Glutamatergic neuron (in vitro differentiated cells): Measurements from ENCODE around the gene FGD4. TPM values are rescaled to one million over a fixed set of nuclear protein-coding genes. Genes with fewer than 3 reads are reported as not detected.

ENCODE experiments used
- DNase-seq: peaks from one replicate; pipeline ENCODE4 v3.0.0; 2022
- H3K27ac Mint-ChIP-seq: one replicate; pipeline ENCODE4 v1.8.0; 2020; ENCODE audit warnings: mild to moderate bottlenecking, mixed read lengths, inconsistent platforms; ENCODE audit not compliant: unreplicated experiment
- H3K27me3 Mint-ChIP-seq: one replicate; pipeline ENCODE4 v1.8.0; 2020; ENCODE audit warnings: mild to moderate bottlenecking, moderate library complexity, mixed read lengths, inconsistent platforms; ENCODE audit not compliant: unreplicated experiment
- H3K36me3 Mint-ChIP-seq: one replicate; pipeline ENCODE4 v1.8.0; 2020; ENCODE audit warnings: mild to moderate bottlenecking, mixed read lengths, inconsistent platforms; ENCODE audit not compliant: unreplicated experiment
- H3K4me1 Mint-ChIP-seq: one replicate; pipeline ENCODE4 v1.8.0; 2020; ENCODE audit warnings: mild to moderate bottlenecking, low read depth, mixed read lengths, inconsistent platforms; ENCODE audit not compliant: unreplicated experiment
- H3K4me3 Mint-ChIP-seq: one replicate; pipeline ENCODE4 v1.8.0; 2020; ENCODE audit warnings: mild to moderate bottlenecking, mixed read lengths, inconsistent platforms; ENCODE audit not compliant: unreplicated experiment
- H3K9me3 Mint-ChIP-seq: one replicate; pipeline ENCODE4 v1.8.0; 2020; ENCODE audit warnings: mild to moderate bottlenecking, moderate library complexity, mixed read lengths, inconsistent platforms; ENCODE audit not compliant: unreplicated experiment
- total RNA-seq: library from RNA; stranded (reverse); fragmentation: NEBNext Ultra II Directional; extraction: Animal tissue kit (Norgen Biotek cat#: 25700); gene quantifications from one replicate; pipeline ENCODE4 v1.2.1, GENCODE V29; 2021; ENCODE audit not compliant: unreplicated experiment
- TF ChIP-seq, protein P1 (sequence below): fragments of 200-600 bp; sonication (generic); IDR thresholded peaks from one replicate; pipeline ENCODE4 v1.5.0; 2021; ENCODE audit not compliant: partially characterized antibody, unreplicated experiment

FGD4 gene
- total RNA-seq, 1 donor from 2014 or later, result 105 TPM

DNA sequence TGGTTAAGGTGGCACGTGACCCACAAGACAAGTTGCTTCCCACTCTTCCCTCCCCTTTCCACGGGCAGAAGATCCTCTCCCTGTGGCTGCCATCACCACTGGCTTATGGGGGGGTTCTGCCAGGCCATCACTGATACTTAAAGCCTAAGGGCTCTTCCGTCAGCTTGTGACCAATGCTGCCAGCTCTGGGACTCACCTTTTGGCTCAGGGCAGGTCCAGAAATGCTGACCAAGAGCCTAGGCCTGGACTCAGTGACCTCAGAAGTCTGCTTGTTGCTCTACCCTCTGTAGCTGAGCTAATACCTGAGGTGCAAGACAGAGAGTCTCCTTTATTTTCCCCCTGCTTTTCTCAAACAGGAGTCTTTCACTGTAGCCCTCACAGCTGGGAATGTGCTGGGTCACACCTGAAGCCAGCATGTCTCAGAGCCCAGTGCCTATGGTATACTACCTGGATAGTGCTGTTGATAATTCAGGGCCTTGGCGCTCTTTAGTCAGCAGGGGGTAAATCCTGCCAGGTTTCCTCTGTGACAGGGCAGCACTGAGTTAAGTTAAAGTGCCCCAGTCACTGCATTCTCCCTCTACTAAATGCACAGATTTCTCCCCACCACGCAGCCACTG lies 19.7 kb downstream of the FGD4 start:
- Mint-ChIP-seq H3K36me3 (peaks cover 10% of the 10 kb centered on the region), H3K27me3 (peaks cover 8% of the 10 kb centered on the region), H3K9me3 (no peaks in the 10 kb centered on the region), H3K4me3 (no peak overlapping the region), H3K4me1 (peaks cover 2% of the 10 kb centered on the region), H3K27ac (no peak overlapping the region)
- DNase-seq, result no peak
- TF ChIP-seq, protein P1, sequence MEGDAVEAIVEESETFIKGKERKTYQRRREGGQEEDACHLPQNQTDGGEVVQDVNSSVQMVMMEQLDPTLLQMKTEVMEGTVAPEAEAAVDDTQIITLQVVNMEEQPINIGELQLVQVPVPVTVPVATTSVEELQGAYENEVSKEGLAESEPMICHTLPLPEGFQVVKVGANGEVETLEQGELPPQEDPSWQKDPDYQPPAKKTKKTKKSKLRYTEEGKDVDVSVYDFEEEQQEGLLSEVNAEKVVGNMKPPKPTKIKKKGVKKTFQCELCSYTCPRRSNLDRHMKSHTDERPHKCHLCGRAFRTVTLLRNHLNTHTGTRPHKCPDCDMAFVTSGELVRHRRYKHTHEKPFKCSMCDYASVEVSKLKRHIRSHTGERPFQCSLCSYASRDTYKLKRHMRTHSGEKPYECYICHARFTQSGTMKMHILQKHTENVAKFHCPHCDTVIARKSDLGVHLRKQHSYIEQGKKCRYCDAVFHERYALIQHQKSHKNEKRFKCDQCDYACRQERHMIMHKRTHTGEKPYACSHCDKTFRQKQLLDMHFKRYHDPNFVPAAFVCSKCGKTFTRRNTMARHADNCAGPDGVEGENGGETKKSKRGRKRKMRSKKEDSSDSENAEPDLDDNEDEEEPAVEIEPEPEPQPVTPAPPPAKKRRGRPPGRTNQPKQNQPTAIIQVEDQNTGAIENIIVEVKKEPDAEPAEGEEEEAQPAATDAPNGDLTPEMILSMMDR, result no peak

DNA sequence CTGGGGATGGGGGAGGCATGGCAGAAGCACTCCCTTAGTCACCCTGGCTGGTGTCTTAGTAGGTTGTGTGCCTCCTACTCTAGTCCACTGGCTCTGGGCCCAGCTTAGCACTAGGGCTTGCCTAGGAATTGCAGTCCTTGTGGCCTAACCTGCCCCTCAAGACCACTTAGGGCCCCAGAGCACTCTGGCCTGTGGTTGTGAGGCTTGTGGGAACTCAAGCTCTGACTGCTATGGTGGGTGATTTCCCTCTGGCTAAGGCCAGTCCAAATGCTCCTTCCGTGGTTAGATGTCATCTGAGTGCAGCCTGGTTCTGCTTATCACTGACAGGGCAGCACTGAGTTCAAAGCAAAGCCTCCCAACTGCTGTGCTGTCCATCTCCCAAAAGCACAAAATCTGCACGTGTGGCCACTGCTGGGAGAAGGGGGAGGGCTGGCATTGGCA lies 20.2 kb downstream of the FGD4 start:
- TF ChIP-seq, protein P1, result no peak

DNA sequence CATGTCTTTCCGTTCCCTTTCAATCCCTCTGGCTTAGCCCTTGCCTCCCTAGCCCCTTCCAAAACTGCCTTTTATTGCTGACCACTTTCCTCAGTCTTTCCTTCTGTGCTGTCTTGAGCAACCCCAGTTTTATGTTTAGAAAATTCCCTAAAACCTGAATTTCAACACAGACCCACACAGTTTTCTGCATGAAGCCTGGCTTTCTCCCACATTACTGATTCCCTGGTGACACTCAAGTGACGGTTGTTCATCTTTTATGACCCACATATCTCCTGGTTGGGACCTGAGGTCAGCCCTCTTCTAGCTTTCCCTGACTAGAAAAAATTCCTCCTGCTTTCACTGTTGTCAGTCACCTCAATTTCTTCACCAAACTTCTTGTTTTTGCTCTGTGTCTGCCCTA lies 21.0 kb downstream of the FGD4 start:
- Mint-ChIP-seq H3K36me3 (peaks cover 10% of the 10 kb centered on the region), H3K4me3 (no peak overlapping the region), H3K4me1 (peaks cover 2% of the 10 kb centered on the region), H3K9me3 (peaks cover 2% of the 10 kb centered on the region), H3K27me3 (peaks cover 8% of the 10 kb centered on the region), H3K27ac (no peak overlapping the region)
- TF ChIP-seq, protein P1, result no peak
- no peak for DNase-seq

More for the DNA sequence above, 20.2 kb downstream of the FGD4 start:
- no peak for DNase-seq
- H3K4me1 Mint-ChIP-seq, result peaks cover 2% of the 10 kb centered on the region
- peaks cover under 1% of the 10 kb centered on the region for H3K9me3 Mint-ChIP-seq
- H3K27ac Mint-ChIP-seq, result no peak overlapping the region
- peaks cover 10% of the 10 kb centered on the region for H3K36me3 Mint-ChIP-seq
- peaks cover 8% of the 10 kb centered on the region for H3K27me3 Mint-ChIP-seq
- H3K4me3 Mint-ChIP-seq, result no peak overlapping the region

DNA sequence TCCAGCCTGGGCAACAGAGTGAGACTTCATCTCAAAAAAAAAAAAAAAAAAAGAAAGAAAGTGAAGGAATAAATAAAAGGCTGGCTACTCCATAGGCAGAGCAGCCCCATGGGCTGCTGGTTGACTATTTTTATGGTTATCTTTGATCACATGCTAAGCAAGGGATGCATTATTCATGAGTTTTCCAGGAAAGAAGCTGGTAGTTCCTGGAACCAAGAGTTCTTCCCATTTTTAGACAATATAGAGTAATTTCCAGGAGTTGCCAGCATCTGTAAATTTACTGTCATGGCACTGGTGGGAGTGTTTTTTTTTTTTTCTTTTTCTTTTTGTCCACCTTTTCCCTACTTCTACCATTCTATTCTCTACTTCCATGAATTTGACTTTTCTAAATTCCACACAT lies 24.2 kb downstream of the FGD4 start:
- Mint-ChIP-seq H3K9me3 (peaks cover 12% of the 10 kb centered on the region), H3K36me3 (peaks cover 26% of the 10 kb centered on the region), H3K4me3 (no peak overlapping the region), H3K4me1 (peaks cover 2% of the 10 kb centered on the region), H3K27me3 (peaks cover 3% of the 10 kb centered on the region), H3K27ac (no peak overlapping the region)
- TF ChIP-seq, protein P1, result no peak
- DNase-seq, result no peak

DNA sequence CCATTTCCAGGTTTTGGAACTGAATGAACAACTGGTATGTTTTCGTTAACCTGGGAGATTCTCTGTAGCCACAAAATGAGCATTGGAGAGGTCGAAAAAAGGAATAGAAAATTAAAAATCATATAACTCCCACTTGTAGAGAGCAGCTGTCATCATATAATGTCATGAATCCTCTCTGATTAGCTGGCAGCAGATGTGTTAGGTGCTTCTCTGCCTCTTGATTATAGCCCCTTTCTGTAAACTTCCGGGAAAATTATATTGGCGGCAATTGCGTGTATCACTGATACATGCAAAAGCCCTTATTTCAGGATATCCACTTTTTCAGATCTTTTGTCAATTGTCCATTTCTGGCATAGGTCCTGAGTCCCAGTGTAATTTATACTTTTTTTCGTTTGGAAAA lies 31.7 kb downstream of the FGD4 start:
- no peak overlapping the region for H3K27ac Mint-ChIP-seq
- H3K27me3 Mint-ChIP-seq, result no peaks in the 10 kb centered on the region

More for the DNA sequence above, 31.7 kb downstream of the FGD4 start:
- no peak for DNase-seq
- Mint-ChIP-seq H3K4me1 (peaks cover 5% of the 10 kb centered on the region), H3K36me3 (peaks cover 22% of the 10 kb centered on the region), H3K9me3 (peaks cover 11% of the 10 kb centered on the region), H3K4me3 (no peak overlapping the region)
- TF ChIP-seq, protein P1, result no peak
